Body of pancreas (tissue), 4 donors: ENCODE measurements around the gene LNPEP.

Source experiments
- POLR2A ChIP-seq, 3 donors: fragments of 450-650 bp; IDR thresholded peaks; one replicate each; pipeline ENCODE4 v1.6.1; 2016; ENCODE audit warnings: antibody characterized with exemption in 3 of 3, mild to moderate bottlenecking in 2 of 3
- TF ChIP-seq, protein P1 (sequence below), 7 experiments: fragments of 450-650 bp in 4 of 7; fragments of 200-600 bp in 3 of 7; sonication (generic) in 3 of 7; IDR thresholded peaks; one replicate each; pipeline ENCODE4 v1.5.1; 2016 to 2019; ENCODE audit warnings: antibody characterized with exemption in 7 of 7

- TF ChIP-seq, protein P1, sequence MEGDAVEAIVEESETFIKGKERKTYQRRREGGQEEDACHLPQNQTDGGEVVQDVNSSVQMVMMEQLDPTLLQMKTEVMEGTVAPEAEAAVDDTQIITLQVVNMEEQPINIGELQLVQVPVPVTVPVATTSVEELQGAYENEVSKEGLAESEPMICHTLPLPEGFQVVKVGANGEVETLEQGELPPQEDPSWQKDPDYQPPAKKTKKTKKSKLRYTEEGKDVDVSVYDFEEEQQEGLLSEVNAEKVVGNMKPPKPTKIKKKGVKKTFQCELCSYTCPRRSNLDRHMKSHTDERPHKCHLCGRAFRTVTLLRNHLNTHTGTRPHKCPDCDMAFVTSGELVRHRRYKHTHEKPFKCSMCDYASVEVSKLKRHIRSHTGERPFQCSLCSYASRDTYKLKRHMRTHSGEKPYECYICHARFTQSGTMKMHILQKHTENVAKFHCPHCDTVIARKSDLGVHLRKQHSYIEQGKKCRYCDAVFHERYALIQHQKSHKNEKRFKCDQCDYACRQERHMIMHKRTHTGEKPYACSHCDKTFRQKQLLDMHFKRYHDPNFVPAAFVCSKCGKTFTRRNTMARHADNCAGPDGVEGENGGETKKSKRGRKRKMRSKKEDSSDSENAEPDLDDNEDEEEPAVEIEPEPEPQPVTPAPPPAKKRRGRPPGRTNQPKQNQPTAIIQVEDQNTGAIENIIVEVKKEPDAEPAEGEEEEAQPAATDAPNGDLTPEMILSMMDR (IDR thresholded peaks at IDR 0.05): no peak
- TF ChIP-seq POLR2A (IDR thresholded peaks at IDR 0.05): no peak
Measured at GRCh38 chr5:96903300-96903699, 32.6 kb upstream of the LNPEP start.
